Right lobe of liver (tissue), 6 donors: ENCODE measurements around the gene PET100. TPM values are rescaled to one million over a fixed set of nuclear protein-coding genes. Genes with fewer than 3 reads are reported as not detected.

Experiments
- ATAC-seq, 4 donors: fragments of 200-7000 bp; cut with Tn5 transposase; one replicate each; pipeline ENCODE4 v1.9.1; 2020; ENCODE audit warnings: mild to moderate bottlenecking in 4 of 4, moderate library complexity in 4 of 4
- DNase-seq, 3 donors: peaks; one replicate each; pipeline ENCODE4 v3.0.0-alpha.2; 2020
- H3K27ac ChIP-seq, 3 donors: fragments of 200-600 bp; one replicate each; pipeline ENCODE4 v1.8.0; 2022
- H3K27me3 ChIP-seq, 2 donors: fragments of 200-600 bp; one replicate each; pipeline ENCODE4 v1.8.0; 2022
- H3K36me3 ChIP-seq, 4 donors: fragments of 200-600 bp; sonication (generic) in 1 of 4; one replicate each; pipeline versions ENCODE4 v1.5.1 to v1.8.0; 2017 to 2022; ENCODE audit warnings: control low read depth in 1 of 4
- H3K4me1 ChIP-seq, 4 donors: fragments of 200-600 bp; sonication (generic) in 1 of 4; one replicate each; pipeline versions ENCODE4 v1.5.1 to v1.8.0; 2017 to 2022; ENCODE audit warnings: control low read depth in 1 of 4
- H3K4me3 ChIP-seq, 3 donors: fragments of 200-600 bp; one replicate each; pipeline ENCODE4 v1.8.0; 2022
- H3K9me3 ChIP-seq, 4 donors: fragments of 200-600 bp; sonication (generic) in 1 of 4; one replicate each; pipeline versions ENCODE4 v1.5.1 to v1.8.0; 2017 to 2022; ENCODE audit warnings: control low read depth in 1 of 4
- CTCF ChIP-seq, 4 donors: fragments of 200-600 bp in 3 of 4; fragments of 450-650 bp in 1 of 4; IDR thresholded peaks; one replicate each; pipeline versions ENCODE4 v1.5.1 to v1.8.0; 2016 to 2022; ENCODE audit warnings: antibody characterized with exemption in 4 of 4, mild to moderate bottlenecking in 2 of 4
- POLR2A ChIP-seq: fragments of 450-650 bp; IDR thresholded peaks from one replicate; pipeline ENCODE4 v1.6.1; 2017; ENCODE audit warnings: antibody characterized with exemption, mild to moderate bottlenecking
- WGBS: methylation state at CpG from one replicate; pipeline ENCODE4 v1.1.6; 2018; ENCODE audit warnings: low coverage, low lambda C conversion rate; ENCODE audit not compliant: insufficient coverage; ENCODE audit errors: missing lambda C conversion rate; 5-methylcytosine and 5-hydroxymethylcytosine counted together
- intact Hi-C, 2 donors: fragments of 100-400 bp; cut with DNase I; formaldehyde crosslinking; loops; one replicate each; pipeline versions ENCODE4 v1.11.2 to v1.14.1; 2022
- total RNA-seq, 6 experiments: library from RNA; depleted of rRNA in 2 of 6; stranded (reverse); fragments of >200 nt in 2 of 6; fragmentation: NEBNext Ultra II Directional in 3 of 6; extraction: Animal tissue kit (Norgen Biotek cat#: 25700) in 3 of 6; gene quantifications; one replicate each; pipeline versions ENCODE4 v1.1.0 to v1.2.4, GENCODE V29; 2016 to 2023
- donor health status: DM: no; HTN: yes; CAD: no.
- donor health status: DM: no; HTN: no; CAD: no.
- donor health status: DM: no; HTN: no; CAD: no.
- donor health status: DM: no; HTN: yes; CAD: no.
- donor health status: DM: no; HTN: yes; CAD: no.

PET100 gene
- total RNA-seq, 6 experiments from 2014 or later, result 6.8 to 83.9 (median 56.5) TPM

DNA sequence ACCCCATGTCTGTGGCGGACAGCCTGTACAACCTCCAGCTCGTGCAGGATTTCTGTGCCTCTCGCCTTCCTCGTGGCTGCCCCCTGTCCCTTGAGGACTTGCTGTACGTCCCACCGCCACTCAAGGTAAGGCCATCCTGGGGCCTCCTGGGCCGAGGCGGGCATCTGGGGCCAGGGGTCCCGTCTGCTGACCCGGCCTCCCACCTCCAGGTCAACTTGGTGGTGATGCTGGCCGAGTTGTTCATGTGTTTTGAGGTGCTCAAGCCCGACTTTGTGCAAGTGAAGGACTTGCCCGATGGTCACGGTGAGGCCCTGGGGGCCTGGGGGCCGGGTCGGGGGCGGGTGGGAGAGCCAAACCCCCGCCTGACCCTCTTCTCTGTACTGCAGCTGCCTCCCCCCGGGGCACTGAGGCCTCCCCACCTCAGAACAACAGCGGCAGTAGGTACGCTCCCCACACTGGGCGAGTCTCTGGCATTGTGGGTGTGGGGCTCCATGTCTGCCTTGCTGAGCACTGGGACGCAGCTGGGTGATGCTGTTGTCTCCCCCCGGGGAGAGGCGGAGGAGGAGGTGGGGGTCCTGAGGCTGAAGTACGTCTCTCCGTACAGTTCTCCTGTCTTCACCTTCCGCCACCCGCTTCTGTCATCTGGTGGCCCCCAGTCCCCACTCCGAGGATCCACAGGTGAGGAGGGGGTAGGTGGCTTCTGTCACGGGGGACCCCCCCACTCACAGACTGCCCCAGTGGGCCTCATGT lies 18.9 kb upstream of the PET100 start:
- Histone ChIP-seq H3K27me3 (no peaks in the 10 kb centered on the region), H3K36me3 (peaks cover 0 to 43% (median 11%) of the 10 kb centered on the region in 4 donors), H3K27ac (no peak overlapping the region), H3K4me1 (no peaks in the 10 kb centered on the region), H3K9me3 (no peaks in the 10 kb centered on the region), H3K4me3 (no peak overlapping the region)
- DNase-seq (no peak), ATAC-seq (no peak)
- TF ChIP-seq CTCF (IDR thresholded peaks at IDR 0.05) (no peak), POLR2A (no peak)
- intact Hi-C loops, result no loop called here
- WGBS, result 88% methylated on average over 5 of the region's 31 CpGs

- Histone ChIP-seq H3K4me3 (no peak overlapping the region), H3K36me3 (peaks cover 0 to 43% (median 11%) of the 10 kb centered on the region in 4 donors), H3K27ac (no peak overlapping the region), H3K9me3 (no peaks in the 10 kb centered on the region), H3K4me1 (no peaks in the 10 kb centered on the region), H3K27me3 (no peaks in the 10 kb centered on the region)
- WGBS, result no CpG with 5 or more reads among the region's 41 CpGs
- no peak for TF ChIP-seq POLR2A
- no peak for TF ChIP-seq CTCF (IDR thresholded peaks at IDR 0.05)
- peak in 1 of 4 donors; percentile 3 for ATAC-seq
- DNase-seq, result peak in 2 of 3 donors; percentile 16 to 45
- intact Hi-C loops, result no loop called here
Observed at GRCh38 chr19:7611541-7612279, 17.9 kb upstream of the PET100 start.

DNA sequence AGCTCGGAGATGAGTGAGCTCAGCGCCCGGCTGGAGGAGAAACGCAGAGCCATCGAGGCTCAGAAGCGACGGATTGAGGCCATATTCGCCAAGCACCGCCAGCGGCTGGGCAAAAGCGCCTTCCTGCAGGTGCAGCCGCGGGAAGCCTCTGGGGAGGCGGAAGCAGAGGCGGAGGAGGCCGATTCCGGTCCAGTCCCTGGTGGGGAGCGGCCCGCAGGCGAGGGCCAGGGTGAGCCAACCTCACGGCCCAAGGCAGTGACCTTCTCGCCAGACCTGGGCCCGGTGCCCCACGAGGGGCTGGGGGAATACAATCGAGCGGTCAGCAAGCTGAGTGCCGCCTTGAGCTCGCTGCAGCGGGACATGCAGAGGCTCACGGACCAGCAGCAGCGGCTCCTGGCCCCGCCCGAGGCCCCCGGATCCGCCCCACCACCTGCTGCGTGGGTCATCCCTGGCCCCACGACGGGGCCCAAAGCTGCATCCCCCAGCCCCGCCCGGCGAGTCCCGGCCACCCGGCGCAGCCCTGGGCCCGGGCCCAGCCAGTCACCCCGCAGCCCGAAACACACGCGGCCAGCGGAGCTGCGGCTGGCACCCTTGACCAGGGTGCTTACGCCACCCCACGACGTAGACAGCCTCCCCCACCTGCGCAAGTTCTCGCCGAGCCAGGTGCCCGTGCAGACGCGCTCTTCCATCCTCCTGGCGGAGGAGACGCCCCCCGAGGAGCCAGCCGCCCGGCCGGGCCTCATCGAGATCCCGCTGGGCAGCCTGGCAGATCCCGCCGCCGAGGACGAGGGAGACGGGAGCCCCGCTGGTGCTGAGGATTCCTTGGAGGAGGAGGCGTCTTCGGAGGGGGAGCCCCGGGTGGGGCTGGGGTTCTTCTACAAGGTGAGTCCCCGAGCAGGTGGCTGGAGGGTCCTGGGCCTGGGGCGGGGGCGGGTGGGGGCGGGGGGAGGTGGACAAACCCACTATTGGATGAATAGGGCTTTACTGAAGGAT lies 17.0 kb upstream of the PET100 start:
- Histone ChIP-seq H3K36me3 (peaks cover 0 to 43% (median 11%) of the 10 kb centered on the region in 4 donors), H3K27me3 (no peaks in the 10 kb centered on the region), H3K9me3 (no peaks in the 10 kb centered on the region), H3K27ac (no peak overlapping the region), H3K4me1 (peaks cover 0 to 2% (median 1%) of the 10 kb centered on the region in 4 donors), H3K4me3 (no peak overlapping the region)
- no peak for TF ChIP-seq POLR2A
- no peak for TF ChIP-seq CTCF (IDR thresholded peaks at IDR 0.05)
- DNase-seq (peak in 1 of 3 donors; percentile 40), ATAC-seq (no peak)
- intact Hi-C loops, result no loop called here
- 89% methylated on average over 12 of the region's 81 CpGs for WGBS
